GM12878 (cell line): Measurements from ENCODE around the gene ATP4A. TPM values are rescaled to one million over a fixed set of nuclear protein-coding genes. Genes with fewer than 3 reads are reported as not detected.

Experiments
- E4F1 ChIP-seq: fragments of 450-650 bp; IDR thresholded peaks from 2 replicates; pipeline ENCODE4 v1.6.1; 2018; ENCODE audit warnings: borderline replicate concordance, mild to moderate bottlenecking; ENCODE audit not compliant: partially characterized antibody
- ETV6 ChIP-seq, 2 experiments: fragments of 450-650 bp in 1 of 2; IDR thresholded peaks in 1 of 2; conservative IDR thresholded peaks in 1 of 2; 2 replicates each; pipeline ENCODE4 v1.6.1; 2014; ENCODE audit warnings: antibody characterized with exemption in 1 of 2, borderline replicate concordance in 1 of 2, low read depth in 1 of 2, mild to moderate bottlenecking in 1 of 2, moderate library complexity in 1 of 2
- HDAC2 ChIP-seq: fragments of 200-600 bp; sonication (generic); IDR thresholded peaks from 2 replicates; pipeline ENCODE4 v1.6.1; 2017
- IKZF1 ChIP-seq: fragments of 450-650 bp; conservative IDR thresholded peaks from 2 replicates; pipeline ENCODE4 v1.6.1; 2017; ENCODE audit warnings: antibody characterized with exemption, mild to moderate bottlenecking
- IRF4 ChIP-seq: IDR thresholded peaks from 2 replicates; pipeline ENCODE4 v1.6.1; 2011; ENCODE audit warnings: low read depth, low read length
- JUND ChIP-seq: IDR thresholded peaks from 2 replicates; pipeline ENCODE4 v1.6.1; 2012; ENCODE audit warnings: low read depth, mild to moderate bottlenecking, low read length, improper control_type of control experiment, moderate library complexity
- MXI1 ChIP-seq: fragments of 150-350 bp; IDR thresholded peaks from 2 replicates; pipeline ENCODE4 v1.6.1; 2011; ENCODE audit warnings: low read depth, mild to moderate bottlenecking, inconsistent platforms, low read length, improper control_type of control experiment
- SMARCA5 ChIP-seq: fragments of 450-650 bp; IDR thresholded peaks from 2 replicates; pipeline ENCODE4 v1.6.1; 2017; ENCODE audit warnings: mild to moderate bottlenecking
- SMC3 ChIP-seq: IDR thresholded peaks from 2 replicates; pipeline ENCODE4 v1.6.1; 2011; ENCODE audit warnings: low read length, improper control_type of control experiment, borderline replicate concordance
- SPI1 ChIP-seq: IDR thresholded peaks from 2 replicates; pipeline ENCODE4 v1.6.1; 2011; ENCODE audit warnings: low read depth, mild to moderate bottlenecking, low read length, moderate library complexity, borderline replicate concordance; ENCODE audit not compliant: insufficient read depth
- TAF1 ChIP-seq: IDR thresholded peaks from 2 replicates; pipeline ENCODE4 v1.6.1; 2011; ENCODE audit warnings: mild to moderate bottlenecking, low read depth, low read length, borderline replicate concordance
- ZBED1 ChIP-seq: IDR thresholded peaks from 2 replicates; pipeline ENCODE4 v1.6.1; 2016; ENCODE audit warnings: borderline replicate concordance
- ZNF274 ChIP-seq: IDR thresholded peaks from one replicate; pipeline ENCODE4 v1.8.0; 2011; ENCODE audit not compliant: insufficient read length, insufficient read depth
- ZNF384 ChIP-seq: IDR thresholded peaks from 2 replicates; pipeline ENCODE4 v1.6.1; 2012; ENCODE audit warnings: low read depth, mild to moderate bottlenecking, low read length, improper control_type of control experiment, borderline replicate concordance
- polyA plus RNA-seq, 11 experiments: library from polyadenylated mRNA; depleted of rRNA in 4 of 11; unstranded in 6 of 11; stranded (reverse) in 5 of 11; fragments of >200 nt; fragmentation: Nextera tagmentation in 4 of 11; fragmentation: Illumina TruSeq in 1 of 11; extraction: Ambion mirVana in 4 of 11; extraction: Trizol in 1 of 11; gene quantifications; 1 replicate in 1 of 11; 2 replicates in 10 of 11; pipeline versions ENCODE4 v1.2.1 to v1.2.3, GENCODE V29; 2011 to 2016; ENCODE audit warnings: inconsistent platforms in 2 of 11, missing spikeins in 2 of 11, low read depth in 1 of 11
- total RNA-seq, 4 experiments: library from RNA; depleted of rRNA in 3 of 4; stranded (reverse); fragments of >200 nt in 3 of 4; fragmentation: Illumina TruSeq in 1 of 4; extraction: Trizol in 1 of 4; gene quantifications; 2 replicates each; pipeline versions ENCODE4 v1.2.1 to v1.2.3, GENCODE V29; 2013 to 2021
- TF ChIP-seq, protein P1 (sequence below), 3 experiments: IDR thresholded peaks in 2 of 3; conservative IDR thresholded peaks in 1 of 3; 2 replicates each; pipeline ENCODE4 v1.5.1; 2011; ENCODE audit warnings: low read depth in 3 of 3, low read length in 3 of 3, mild to moderate bottlenecking in 3 of 3, control low read depth in 2 of 3, moderate library complexity in 2 of 3, inconsistent platforms in 1 of 3, mixed read lengths in 1 of 3; ENCODE audit not compliant: control insufficient read depth in 2 of 3, insufficient read depth in 1 of 3; ENCODE audit errors: extremely low read depth in 1 of 3
- TF ChIP-seq, protein P2 (sequence below): fragments of 450-650 bp; formaldehyde crosslinking; IDR thresholded peaks from 2 replicates; pipeline ENCODE4 v1.4.0; 2022; ENCODE audit warnings: mild to moderate bottlenecking, moderate library complexity
- TF ChIP-seq, protein P3 (sequence below): fragments of 150-350 bp; IDR thresholded peaks from 2 replicates; pipeline ENCODE4 v1.6.1; 2014; ENCODE audit warnings: mild to moderate bottlenecking, low read depth, low read length
- TF ChIP-seq, protein P4 (sequence below): IDR thresholded peaks from 2 replicates; pipeline ENCODE4 v1.6.1; 2011; ENCODE audit warnings: low read depth, mild to moderate bottlenecking, low read length, moderate library complexity, borderline replicate concordance; ENCODE audit errors: extremely low read depth

The ATP4A gene
- total and polyA plus RNA-seq, 10 of the 15 experiments (the other 5 are each of a cell fraction or from before 2014, with no cell fraction given): 0.03 to 1.5 (median 0.11) TPM; not detected in 3

DNA sequence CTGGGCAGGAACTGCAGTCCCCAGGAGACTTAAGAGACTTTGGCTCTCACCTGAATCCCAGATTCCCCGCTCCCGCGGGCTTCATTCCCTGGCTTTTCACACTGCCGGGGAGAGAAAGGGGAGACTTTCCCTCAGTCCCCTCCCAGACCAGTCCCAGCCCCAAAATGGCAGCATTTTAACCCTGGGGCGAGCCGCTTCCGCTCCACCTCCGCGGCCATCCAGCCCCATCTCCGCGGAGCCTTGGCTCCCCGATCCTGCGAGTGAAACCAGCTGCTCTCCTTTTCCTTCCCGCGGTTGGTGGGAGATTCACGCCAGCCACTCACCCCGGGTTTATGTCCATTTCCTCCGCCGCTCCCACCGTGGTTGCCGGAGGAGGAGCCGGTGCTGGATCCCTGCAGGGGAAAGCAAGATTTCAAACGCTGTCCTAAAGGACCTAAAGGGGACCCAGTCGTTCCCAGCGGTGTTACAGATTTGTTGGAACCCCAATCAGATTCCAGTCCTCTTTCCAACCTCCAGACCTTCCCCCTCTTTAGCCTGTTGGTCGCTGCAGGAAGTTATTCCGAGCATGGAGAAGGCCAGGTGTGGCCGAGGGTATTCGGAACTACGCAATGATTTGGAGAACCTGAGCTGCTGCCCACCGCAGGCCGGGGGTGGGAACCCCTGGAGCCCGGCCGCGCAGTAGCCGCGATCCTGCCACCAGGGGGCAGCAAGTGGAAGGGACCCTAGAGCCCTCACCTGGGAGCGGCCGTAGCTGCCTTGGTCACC lies 53.4 kb downstream of the ATP4A start (continued):
- TF ChIP-seq IKZF1 (peak; percentile 83), HDAC2 (no peak), IRF4 (0 out of 2 replicates have a peak, but pooled peaks have one; percentile 16), SMC3 (peak; percentile 82), TAF1 (peak; percentile 53; the same call in 1 of the 2 replicates), ZNF274 (no peak), MXI1 (no peak), SPI1 (0 out of 2 replicates have a peak, but pooled peaks have one; percentile 11), ZNF384 (no peak), SMARCA5 (peak; percentile 73; the same call in 1 of the 2 replicates), JUND (no peak), ZBED1 (no peak), ETV6 (conservative IDR thresholded peaks at IDR 0.05 in 1 of 2, IDR thresholded peaks at IDR 0.05 in 1 of 2; ENCODE audit: borderline replicate concordance in 1 of 2, low read depth in 1 of 2) (no peak), E4F1 (no peak)
- TF ChIP-seq, protein P1, sequence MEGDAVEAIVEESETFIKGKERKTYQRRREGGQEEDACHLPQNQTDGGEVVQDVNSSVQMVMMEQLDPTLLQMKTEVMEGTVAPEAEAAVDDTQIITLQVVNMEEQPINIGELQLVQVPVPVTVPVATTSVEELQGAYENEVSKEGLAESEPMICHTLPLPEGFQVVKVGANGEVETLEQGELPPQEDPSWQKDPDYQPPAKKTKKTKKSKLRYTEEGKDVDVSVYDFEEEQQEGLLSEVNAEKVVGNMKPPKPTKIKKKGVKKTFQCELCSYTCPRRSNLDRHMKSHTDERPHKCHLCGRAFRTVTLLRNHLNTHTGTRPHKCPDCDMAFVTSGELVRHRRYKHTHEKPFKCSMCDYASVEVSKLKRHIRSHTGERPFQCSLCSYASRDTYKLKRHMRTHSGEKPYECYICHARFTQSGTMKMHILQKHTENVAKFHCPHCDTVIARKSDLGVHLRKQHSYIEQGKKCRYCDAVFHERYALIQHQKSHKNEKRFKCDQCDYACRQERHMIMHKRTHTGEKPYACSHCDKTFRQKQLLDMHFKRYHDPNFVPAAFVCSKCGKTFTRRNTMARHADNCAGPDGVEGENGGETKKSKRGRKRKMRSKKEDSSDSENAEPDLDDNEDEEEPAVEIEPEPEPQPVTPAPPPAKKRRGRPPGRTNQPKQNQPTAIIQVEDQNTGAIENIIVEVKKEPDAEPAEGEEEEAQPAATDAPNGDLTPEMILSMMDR (IDR thresholded peaks at IDR 0.05 in 2 of 3, conservative IDR thresholded peaks at IDR 0.05 in 1 of 3; ENCODE audit: control insufficient read depth in 2 of 3, extremely low read depth in 1 of 3, insufficient read depth in 1 of 3, low read depth in 3 of 3, low read length in 3 of 3): peak; percentile 96; a peak in 5 of 6 replicates
- TF ChIP-seq, protein P2, sequence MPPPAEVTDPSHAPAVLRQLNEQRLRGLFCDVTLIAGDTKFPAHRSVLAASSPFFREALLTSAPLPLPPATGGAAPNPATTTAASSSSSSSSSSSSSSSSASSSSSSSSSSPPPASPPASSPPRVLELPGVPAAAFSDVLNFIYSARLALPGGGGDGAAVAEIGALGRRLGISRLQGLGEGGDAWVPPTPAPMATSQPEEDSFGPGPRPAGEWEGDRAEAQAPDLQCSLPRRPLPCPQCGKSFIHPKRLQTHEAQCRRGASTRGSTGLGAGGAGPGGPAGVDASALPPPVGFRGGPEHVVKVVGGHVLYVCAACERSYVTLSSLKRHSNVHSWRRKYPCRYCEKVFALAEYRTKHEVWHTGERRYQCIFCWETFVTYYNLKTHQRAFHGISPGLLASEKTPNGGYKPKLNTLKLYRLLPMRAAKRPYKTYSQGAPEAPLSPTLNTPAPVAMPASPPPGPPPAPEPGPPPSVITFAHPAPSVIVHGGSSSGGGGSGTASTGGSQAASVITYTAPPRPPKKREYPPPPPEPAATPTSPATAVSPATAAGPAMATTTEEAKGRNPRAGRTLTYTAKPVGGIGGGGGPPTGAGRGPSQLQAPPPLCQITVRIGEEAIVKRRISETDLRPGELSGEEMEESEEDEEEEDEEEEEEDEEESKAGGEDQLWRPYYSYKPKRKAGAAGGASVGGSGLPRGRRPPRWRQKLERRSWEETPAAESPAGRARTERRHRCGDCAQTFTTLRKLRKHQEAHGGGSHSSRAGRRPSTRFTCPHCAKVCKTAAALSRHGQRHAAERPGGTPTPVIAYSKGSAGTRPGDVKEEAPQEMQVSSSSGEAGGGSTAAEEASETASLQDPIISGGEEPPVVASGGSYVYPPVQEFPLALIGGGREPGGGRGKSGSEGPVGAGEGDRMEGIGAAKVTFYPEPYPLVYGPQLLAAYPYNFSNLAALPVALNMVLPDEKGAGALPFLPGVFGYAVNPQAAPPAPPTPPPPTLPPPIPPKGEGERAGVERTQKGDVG (CRISPR knock-in tag): peak; percentile 48; the same call in 1 of the 2 replicates
- TF ChIP-seq, protein P3, sequence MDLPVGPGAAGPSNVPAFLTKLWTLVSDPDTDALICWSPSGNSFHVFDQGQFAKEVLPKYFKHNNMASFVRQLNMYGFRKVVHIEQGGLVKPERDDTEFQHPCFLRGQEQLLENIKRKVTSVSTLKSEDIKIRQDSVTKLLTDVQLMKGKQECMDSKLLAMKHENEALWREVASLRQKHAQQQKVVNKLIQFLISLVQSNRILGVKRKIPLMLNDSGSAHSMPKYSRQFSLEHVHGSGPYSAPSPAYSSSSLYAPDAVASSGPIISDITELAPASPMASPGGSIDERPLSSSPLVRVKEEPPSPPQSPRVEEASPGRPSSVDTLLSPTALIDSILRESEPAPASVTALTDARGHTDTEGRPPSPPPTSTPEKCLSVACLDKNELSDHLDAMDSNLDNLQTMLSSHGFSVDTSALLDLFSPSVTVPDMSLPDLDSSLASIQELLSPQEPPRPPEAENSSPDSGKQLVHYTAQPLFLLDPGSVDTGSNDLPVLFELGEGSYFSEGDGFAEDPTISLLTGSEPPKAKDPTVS: no peak
- TF ChIP-seq, protein P4, sequence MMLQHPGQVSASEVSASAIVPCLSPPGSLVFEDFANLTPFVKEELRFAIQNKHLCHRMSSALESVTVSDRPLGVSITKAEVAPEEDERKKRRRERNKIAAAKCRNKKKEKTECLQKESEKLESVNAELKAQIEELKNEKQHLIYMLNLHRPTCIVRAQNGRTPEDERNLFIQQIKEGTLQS: no peak
